GM10266 (cell line): Measurements from ENCODE around the gene TOMT.
A peak's percentile ranks its signal among the peaks of the same experiment; 100 is the strongest.

Experiments
- DNase-seq: peaks from one replicate; pipeline ENCODE4 v3.0.0; 2012; ENCODE audit errors: extremely low spot score
- CTCF ChIP-seq: IDR thresholded peaks from 2 replicates; pipeline ENCODE4 v1.5.1; 2012; ENCODE audit warnings: mild to moderate bottlenecking, low read depth; ENCODE audit not compliant: control insufficient read depth, insufficient read depth; ENCODE audit errors: missing control alignments

Gene TOMT

DNA sequence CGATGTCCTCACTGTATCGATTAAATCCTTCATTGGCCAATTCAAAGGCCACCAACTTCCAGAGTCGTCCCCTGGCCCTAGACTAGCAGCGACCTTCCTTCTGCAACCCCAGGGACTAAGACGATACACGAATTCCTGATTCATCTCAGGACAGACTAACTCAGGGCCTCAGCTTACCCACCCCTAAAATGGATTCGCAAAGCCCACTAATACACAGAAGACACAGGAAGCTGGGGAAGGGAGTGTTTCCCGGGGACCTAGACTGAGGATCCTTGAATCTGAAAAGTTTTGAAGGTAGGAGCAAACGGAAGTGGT is 3.1 kb upstream of the TOMT start:
- no peak for TF ChIP-seq CTCF
- DNase-seq = no peak

- DNase-seq = peak; percentile 92
- peak; percentile 14 for TF ChIP-seq CTCF
Measured at GRCh38 chr11:72102946-72103753, 2.6 kb upstream of the TOMT start, which contains the start of gene LAMTOR1. Gene LAMTOR1, minus strand, starts transcription at chr11:72103297. Its CDS starts 73 bp downstream, at chr11:72103224.

- no peak for TF ChIP-seq CTCF
- no peak for DNase-seq
Measured at GRCh38 chr11:72103754-72104167, 2.0 kb upstream of the TOMT start.

- no peak for TF ChIP-seq CTCF
- no peak for DNase-seq
Measured at GRCh38 chr11:72111300-72112142, 5.8 kb downstream of the TOMT start.

- TF ChIP-seq CTCF = no peak
- peak; percentile 87 for DNase-seq
Measured at GRCh38 chr11:72112143-72112977, 6.6 kb downstream of the TOMT start, which contains the start of gene ANAPC15. Gene ANAPC15, minus strand, starts transcription at chr11:72112695. Its CDS starts 1,419 bp downstream, at chr11:72111276.

- no peak for TF ChIP-seq CTCF
- no peak for DNase-seq
Measured at GRCh38 chr11:72112978-72113808, 7.5 kb downstream of the TOMT start.
